C4-2B (cell line): Measurements from ENCODE around the gene KCNQ1.

Experiments used
- ZFX ChIP-seq: fragments of 450-650 bp; IDR thresholded peaks from 2 replicates; pipeline ENCODE4 v1.6.1; 2017
- TF ChIP-seq, protein P1 (sequence below): fragments of 450-650 bp; conservative IDR thresholded peaks from 2 replicates; pipeline ENCODE4 v1.5.1; 2017; ENCODE audit warnings: mild to moderate bottlenecking

DNA sequence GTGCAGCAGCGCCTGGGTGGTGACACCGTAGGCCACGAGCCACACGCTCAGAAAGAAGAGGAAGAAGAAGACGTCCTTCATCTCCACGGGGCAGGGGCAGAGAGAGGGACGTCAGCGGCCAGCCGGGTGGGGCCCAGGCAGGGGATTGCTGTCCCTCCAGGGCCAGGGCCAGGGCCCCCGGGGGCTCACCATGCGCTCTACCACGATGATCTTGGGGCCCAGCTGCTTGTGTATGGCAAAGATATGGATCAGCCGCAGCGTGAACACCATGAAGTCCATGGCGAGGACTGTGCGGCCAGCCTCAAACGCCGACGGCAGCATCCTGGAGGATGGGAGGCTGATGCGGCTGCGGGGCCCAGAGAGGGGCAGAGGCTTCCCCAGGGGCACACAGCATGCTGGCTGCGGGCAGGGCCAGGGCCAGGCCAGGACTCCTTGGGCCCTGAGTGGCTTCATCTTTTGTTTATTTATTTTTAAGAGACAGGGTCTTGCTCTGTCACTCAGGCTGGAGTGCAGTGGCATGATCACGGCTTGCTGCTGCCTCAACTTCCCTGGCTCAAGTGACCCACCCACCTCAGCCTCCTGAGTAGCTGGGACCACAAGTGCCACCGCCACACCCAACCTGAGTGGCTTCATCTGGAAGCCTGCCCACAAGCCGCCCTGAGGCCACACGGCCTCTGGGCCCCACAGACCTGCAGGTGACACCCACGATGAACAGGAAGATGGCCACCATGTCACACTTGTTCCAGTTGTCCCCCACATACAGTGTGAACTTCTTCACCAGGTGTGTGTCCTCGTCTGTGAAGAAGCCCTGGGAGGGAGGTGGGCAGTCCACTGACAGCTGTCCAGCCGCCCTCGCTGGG is 33.1 kb upstream of the KCNQ1 start:
- TF ChIP-seq, protein P1, sequence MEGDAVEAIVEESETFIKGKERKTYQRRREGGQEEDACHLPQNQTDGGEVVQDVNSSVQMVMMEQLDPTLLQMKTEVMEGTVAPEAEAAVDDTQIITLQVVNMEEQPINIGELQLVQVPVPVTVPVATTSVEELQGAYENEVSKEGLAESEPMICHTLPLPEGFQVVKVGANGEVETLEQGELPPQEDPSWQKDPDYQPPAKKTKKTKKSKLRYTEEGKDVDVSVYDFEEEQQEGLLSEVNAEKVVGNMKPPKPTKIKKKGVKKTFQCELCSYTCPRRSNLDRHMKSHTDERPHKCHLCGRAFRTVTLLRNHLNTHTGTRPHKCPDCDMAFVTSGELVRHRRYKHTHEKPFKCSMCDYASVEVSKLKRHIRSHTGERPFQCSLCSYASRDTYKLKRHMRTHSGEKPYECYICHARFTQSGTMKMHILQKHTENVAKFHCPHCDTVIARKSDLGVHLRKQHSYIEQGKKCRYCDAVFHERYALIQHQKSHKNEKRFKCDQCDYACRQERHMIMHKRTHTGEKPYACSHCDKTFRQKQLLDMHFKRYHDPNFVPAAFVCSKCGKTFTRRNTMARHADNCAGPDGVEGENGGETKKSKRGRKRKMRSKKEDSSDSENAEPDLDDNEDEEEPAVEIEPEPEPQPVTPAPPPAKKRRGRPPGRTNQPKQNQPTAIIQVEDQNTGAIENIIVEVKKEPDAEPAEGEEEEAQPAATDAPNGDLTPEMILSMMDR: no peak
- TF ChIP-seq ZFX: no peak
